ENCODE results near the gene ATG14.

GRCh38 chr14:55353686-55354467 lies 57.8 kb downstream of the ATG14 start:
- TF ChIP-seq POLR2A (IDR thresholded peaks at IDR 0.05) (no peak), CTCF (IDR thresholded peaks at IDR 0.05) (no peak)

Measured in prostate gland (tissue), 2 donors.